GM21360 (cell line): ENCODE measurements around the gene CTNNBIP1.

Experiments used
- ATAC-seq: cut with Tn5 transposase; IDR thresholded peaks from one replicate; pipeline ENCODE4 v1.9.1; 2021; ENCODE audit warnings: mild to moderate bottlenecking, moderate library complexity; ENCODE audit not compliant: unreplicated experiment

CTNNBIP1 gene

DNA sequence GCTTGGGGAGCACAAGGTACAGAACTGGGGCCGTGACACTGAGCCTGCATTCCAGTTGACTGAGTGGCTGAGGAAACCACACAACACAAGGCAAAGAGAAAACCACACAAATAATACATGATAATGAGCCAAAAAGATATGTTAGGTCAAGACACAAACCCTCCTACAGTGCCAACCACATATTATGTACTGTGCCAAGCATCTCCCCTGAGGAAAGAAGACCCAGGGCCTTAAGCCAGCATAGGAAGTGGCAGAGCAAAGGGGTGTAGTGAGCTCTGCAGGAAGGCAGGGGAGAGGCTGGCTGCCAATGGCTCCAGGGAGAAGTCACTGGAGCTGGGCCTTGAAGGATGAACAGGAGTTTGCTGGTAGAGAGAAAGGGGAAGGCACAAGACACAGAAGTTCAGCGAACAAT is 28.2 kb downstream of the CTNNBIP1 start:
- no peak for ATAC-seq

DNA sequence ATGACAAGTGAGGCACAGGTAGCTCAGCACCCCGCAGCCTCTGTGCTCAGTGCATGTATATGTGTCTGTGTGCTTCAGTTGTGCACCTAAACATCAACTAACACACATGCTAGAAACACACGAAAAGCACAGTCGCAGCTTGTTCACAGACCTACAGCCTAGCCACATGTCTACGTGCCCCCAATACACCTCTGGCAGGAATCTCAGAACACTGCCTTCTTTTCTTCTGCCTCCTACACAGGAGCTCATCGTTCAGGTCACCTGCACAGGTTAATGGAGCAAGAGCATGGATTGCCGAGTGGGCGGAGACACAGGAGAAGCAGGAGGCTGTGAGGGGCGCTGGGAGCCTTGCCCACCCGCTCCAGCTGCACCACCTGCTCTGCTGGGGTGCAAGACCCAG is 31.7 kb downstream of the CTNNBIP1 start:
- no peak for ATAC-seq

DNA sequence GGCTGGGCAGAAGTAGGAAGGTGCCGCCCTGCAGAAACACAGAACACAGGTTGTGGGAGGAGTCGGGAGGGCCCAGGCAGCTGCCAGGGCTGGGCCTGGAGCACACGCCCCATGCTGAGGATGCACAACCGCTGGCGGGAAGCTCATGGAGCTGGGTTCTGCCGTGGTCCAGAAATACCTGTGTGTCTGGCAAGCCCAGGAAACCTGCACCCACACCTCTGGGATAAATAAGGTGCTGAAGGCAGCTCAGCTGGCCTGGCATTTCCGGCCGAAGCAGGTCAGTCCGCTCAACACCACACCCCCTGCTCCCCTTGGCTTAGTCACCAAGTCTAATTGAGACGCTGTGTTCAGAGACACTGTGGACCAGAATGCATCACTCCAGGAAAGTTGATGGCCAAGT is 32.1 kb downstream of the CTNNBIP1 start:
- ATAC-seq, result no peak

DNA sequence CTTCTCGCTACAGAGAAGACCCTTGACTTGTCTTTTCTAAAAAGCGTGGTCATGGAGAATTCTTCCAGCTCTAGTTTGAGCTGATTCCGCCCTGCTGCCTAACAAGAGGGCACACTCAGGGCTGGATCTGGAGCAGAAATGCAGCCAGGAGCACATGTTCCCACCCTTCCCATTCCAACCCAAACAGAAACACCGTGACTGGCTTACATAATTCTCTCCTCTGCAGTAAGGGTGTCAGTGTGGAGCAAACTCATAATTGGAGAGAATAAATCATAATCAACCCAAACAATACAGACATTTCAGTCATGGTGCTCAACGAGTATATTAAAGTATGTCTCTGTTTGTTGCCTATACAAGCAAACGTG is 34.5 kb downstream of the CTNNBIP1 start:
- no peak for ATAC-seq

DNA sequence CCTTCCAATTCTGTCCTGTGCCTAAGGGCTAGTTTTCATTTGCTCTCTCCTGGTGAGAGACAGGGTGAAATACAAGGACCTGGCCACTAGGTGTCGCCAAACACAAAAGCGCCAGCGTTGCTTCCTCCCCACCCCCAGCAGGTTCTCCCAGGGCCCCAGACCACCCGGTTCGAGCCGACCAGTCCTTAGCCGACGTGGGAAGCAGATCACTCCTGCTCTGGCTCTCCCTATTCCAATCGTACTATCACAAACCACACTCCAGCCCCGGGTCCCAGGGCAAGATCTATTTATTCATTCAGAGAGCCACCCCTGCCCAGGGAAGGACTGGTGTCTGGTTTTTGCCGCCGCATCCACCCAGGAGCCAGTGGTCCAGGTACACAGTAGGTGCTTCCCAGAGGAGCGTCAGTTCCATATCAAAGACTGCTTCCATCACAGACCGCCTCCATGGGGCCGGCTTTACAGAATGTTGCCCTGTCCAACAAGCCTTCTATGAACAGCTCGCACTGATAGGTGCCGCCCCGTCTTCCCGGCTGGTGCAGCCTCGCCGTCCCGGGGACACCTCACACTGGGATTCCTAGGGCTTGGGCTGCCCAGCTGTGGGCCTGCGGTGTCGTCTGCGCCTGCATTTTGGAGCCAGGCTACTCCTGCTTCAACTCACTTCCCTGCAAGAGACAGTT is 35.0 kb downstream of the CTNNBIP1 start:
- ATAC-seq, result no peak

DNA sequence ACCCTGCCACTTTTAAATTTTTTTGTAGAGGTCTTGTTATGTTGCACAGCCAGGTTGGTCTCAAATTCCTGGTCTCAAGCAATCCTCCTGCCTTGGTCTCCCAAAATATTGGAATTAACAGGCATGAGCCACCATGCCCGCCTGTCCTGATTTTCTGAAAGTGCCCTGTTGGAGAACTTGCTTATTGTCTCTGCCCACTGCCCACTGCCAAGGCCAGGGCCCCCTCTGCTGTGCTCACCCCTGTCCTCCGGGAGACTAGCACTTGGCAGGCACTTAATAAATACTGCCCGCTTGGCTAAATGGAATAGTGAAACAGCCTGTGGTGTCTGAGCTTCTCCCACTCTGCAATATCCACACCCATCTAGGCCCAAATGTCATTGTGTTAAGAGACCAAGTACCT is 35.7 kb downstream of the CTNNBIP1 start:
- no peak for ATAC-seq

DNA sequence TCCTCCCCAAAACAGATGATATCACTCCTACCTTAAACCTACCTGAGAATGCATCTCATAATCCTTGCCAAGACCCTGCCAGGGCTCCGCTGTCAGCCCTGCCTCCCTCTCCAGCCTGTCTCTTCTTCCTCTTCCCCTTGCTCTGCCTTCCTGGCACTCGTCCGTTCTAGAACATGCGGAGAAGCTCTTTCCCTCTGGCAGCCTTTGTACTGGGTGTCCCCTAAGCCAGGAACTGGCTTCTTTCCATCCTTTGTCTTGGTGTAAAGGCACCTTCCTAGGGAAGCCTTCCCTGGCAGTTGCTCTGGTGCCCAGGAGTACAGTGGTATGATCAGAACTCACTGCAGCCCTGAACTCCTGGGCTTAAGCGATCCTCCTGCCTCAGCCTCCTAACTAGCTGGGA is 36.1 kb downstream of the CTNNBIP1 start:
- ATAC-seq, result no peak

DNA sequence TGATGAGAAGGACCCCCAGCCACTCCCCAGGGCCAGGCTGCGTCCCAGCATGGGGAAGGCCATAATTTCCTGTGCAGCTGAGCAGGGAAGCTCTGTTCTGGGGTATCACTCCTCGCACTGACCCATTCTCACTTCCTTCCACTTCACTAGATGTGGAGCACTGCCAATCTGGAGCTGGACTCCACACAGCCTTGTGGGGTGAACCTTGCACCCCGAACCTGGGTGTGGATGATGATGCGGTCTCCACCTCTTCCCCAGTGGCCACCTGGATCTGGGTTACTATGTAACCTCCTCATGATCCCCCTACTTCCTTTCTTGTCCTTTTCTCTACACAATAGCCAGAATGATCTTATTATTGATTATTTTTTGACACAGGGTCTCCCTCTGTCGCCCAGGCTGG is 36.7 kb downstream of the CTNNBIP1 start:
- no peak for ATAC-seq

DNA sequence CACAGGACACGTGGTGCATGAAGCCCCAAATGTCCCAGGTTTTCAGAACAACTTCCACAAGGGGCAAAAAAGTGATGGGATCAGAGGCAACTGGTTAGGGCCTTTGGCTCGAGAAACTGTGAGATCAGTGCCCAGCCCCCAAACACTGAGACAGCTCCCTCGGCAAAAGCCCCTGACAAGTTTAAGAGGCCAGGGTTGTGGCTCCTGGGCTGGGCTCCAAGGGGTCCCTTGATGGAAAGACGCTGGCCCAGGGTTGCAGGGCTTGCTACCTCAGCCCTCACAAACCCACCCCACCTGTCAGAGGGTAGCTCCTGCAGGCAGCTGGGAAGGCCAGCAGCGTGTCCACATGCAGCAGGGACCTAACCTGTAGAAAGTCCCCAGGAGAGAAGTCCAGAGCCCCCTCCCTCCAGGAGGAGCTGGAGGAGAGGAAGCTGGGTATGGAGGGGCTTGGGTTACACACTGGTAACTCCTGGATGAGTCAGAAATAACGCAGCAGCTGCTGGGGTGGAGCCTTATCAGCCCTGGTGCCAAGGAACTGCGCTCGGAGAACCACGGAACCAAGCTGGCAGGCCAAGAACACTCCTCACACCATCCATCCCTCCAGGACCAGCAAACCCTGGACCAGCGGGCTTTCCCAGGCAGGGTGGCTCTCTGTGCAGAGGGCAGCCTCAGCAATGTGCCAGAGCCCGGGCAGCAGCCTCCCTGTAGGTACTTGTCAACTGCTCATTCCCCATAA is 37.5 kb downstream of the CTNNBIP1 start:
- no peak for ATAC-seq

DNA sequence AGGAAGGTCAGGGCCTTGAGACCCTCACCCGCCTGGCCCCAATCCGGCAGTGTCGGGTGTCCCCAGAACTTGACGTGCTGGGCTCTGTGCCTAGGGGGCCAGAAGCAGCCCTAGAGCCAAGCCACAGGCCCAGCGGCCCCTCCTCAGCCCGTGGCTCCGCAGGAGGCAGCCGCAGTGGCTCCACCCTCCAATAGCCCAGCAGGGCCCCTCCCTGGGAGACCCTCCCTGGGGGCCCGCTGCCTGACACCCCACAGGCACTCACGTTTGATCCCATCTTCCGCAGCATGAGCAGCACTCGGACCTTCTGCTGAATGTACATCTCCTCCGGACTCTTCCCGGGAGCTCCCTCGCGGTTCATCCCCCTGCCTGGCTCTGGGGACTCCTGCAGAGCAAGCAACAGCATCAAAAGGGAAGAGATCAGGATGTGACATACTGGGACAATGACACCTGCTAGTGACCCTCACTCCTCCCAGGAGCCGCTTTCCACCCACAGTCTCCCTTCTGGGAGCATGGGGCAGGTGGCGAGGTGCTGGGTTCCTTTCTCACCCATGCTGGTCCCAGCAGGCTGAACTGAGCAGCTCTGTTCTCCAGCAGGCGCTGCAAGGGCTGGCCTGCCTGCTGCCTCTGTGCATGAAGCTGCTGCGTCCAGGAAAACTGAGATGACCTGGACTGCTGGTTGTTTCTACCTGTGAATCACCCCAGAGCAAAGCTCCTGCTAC is 38.2 kb downstream of the CTNNBIP1 start:
- ATAC-seq, result no peak

DNA sequence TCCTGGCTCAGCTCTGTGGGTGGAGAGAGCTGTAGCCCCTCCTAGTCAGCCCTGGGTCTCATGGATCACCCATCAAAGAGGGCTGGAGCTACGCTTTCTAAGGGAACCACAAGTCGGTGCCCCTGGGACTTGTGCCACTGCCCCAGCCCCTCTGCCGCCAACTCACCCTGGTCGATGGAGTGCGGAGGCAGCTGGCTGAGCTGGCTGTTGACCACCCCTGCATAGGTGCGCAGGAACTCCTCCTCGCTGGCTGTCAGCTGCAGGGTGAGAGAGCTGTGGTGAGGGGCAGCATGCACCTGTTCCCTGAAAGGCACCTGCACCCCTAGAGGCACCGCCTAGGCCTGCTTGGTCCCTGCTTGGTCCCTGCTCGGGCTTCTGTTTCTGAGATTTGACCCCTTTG is 39.0 kb downstream of the CTNNBIP1 start:
- no peak for ATAC-seq

DNA sequence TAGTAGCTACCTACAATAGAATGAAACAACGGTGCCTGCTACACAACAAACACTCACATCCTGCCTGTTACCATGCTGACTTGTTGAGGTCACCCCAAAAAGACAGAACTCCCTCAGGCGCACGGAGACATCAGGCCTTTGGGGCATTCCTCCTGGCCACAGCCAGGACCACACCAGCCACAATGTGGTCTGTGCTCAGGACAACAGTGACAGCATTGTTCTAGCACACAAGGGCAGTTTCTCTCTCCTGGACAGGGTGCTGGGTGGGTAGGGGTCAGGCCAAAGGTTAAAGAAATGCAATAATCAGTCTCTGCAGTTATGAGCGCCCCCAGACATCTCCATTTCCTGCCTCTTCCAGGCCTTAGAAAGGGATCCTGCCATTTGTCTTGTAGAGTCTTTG is 39.5 kb downstream of the CTNNBIP1 start:
- no peak for ATAC-seq

DNA sequence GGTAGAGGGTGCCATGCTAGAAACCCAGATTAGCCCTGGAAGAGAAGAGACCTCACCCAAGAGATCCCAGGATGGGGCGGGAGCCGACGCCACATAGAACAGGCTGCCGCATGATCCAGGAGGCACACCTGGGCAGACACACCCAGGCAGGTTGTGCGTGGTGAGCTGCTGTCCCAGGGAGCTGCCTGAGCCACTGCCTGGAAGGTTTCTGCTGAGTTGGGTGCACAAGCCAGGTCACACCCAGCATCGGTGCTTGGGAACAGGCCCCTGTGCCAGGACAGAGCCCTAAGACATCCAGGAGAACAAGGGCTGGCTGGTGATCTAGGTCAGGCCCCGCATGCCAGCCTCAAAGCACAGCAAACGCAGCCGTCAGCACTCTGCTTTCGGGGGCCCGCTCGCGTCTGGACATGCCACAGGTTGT is 40.2 kb downstream of the CTNNBIP1 start:
- no peak for ATAC-seq

DNA sequence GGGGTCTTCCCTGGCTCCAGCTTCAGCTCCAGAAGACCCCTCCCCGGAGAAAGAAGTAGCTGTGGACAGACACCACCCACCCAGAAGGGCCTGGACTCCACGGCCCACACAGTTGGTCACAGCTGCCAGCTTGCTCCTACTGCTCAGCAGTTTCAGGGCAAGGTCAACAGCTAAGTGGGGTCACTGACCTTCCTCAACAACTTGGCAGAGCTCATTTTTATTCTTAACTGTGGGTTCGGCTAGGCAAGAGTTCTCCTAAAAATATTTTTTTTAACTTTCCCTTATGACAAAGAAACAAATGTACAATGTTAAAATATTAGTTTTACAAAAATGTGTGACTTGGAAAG is 41.9 kb downstream of the CTNNBIP1 start:
- no peak for ATAC-seq

DNA sequence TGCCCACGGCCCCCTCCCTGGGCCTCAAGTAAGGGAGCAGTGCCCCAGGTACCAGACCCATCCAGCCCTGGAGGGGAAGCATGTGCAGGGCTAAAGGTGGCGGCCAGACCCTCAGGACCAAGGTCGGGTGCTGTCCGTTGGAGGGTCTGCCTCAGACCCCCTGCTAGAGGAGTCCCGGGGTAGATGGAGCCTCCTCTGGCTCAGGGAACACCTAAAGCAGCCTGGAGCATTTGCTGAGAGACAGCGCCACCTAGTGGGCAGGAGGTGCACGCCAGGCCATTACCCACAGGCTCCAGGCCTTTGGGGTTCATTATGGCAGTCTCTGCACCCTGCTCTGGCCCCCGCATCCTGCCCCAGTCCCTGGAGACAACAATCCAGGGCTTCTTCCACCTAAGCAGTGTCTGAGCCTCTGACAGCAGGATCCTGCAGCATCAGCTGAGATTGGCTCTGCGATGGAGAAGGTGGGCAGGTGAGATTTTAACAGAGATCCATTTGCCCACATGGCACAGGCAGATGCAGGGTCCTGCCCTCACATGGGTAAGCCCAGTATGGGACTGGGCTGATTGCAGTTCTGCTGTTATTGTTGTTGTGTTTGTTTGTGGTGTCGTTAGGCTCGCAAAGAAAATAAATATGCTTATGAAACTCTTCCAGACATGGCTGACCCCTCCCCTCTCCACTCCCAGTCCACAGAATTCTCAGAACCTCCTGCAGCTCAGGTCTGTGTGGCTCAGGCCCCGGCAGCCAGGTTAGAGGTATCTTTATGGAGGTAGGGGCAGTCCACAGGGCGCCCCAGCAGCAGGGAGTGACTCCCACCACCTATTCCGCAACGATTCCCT is 42.4 kb downstream of the CTNNBIP1 start:
- no peak for ATAC-seq

DNA sequence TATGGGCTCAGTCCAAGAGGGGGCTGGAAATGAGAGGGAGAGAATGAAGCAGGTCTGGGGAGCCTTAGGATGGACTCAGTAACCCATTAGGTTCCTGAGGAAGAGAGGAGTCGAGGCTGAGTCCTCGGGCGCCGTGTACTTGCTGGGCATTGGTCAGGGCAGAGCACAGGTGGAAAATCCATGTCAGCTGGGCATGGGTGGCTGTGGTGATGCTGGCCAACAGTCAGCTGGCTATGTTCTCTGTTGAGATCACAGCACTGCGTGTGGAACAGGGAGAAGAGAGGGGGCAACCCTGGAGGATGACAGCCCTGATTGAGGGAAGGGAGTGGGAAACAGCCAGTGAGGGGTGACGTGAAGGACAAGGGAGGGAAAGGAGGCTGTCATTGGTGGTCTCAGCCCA is 43.2 kb downstream of the CTNNBIP1 start:
- no peak for ATAC-seq

DNA sequence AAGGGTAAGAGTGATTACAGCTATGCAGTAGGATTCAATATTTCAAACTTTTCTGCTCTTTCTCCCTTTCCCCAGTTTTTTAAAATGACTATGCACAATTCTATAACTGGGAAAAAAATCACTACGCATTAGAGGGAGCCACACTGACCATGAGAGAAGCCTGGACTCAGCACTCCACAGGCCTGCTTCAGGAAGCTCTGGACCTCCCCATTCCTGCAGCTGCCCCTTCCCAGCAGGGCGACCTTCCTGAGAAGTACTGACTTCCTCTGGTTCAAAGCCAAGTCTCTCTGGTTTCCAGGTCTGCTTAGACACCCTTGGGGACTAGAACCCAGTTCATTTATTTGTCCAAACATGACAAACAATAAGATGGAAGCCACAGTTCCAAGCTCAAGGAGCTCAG is 44.3 kb downstream of the CTNNBIP1 start:
- no peak for ATAC-seq

DNA sequence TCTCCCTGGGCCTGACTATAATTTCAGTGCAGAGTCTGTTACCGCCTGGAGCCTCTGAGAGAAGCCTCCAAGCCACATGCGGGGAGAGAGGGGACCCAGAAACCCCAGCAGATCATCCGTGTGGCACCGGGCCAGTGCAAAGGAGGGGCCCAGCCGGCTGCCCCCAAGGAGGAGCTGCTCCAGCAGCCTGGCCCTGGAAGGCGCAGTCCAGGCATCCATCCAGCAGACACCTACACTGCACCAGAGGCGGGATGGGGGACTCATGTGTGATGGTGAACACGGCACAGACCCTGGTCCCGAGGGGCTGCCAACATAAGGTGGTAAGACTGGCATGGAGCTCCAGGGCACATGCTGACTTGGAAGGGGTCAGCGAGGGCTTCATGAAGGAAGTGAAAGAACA is 46.7 kb downstream of the CTNNBIP1 start:
- no peak for ATAC-seq

DNA sequence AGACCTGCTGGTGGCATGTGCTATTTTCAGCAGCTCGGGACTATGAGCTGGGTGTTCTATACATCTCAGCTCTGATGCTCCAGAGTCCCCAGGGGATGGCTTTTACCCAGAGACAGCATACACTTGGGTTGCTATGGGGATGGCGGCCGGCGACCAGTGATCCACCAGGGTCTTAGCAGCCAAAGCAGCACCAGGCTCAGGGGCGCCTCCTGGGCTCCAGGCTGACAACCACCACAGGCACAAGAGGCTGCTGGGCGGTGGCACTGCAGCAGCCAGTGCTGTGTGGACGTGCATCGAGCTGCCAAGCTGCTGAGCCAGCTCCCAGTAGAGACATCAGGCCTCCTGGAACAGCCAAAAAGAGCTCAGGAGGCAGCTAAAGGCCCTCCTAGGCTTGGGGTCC is 48.7 kb downstream of the CTNNBIP1 start:
- no peak for ATAC-seq

DNA sequence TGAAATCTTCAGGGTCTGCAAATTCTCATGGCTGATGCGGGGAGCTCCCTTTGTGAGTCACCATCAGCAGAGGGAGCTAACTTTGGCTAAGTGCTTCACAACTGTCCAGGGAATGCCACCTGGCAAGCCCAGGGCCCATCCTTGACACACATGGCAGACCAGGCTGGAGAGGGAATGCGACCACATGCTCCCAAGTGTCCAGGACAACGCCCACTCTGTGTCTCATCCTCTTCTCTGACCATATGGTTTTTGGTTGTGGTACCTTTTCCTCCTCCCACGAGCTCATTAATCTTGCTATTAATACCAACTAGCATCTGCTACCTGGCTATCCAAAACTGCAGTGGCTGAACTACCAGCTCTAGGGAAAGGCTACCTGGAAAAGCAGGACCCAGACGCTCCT is 49.2 kb downstream of the CTNNBIP1 start:
- no peak for ATAC-seq

DNA sequence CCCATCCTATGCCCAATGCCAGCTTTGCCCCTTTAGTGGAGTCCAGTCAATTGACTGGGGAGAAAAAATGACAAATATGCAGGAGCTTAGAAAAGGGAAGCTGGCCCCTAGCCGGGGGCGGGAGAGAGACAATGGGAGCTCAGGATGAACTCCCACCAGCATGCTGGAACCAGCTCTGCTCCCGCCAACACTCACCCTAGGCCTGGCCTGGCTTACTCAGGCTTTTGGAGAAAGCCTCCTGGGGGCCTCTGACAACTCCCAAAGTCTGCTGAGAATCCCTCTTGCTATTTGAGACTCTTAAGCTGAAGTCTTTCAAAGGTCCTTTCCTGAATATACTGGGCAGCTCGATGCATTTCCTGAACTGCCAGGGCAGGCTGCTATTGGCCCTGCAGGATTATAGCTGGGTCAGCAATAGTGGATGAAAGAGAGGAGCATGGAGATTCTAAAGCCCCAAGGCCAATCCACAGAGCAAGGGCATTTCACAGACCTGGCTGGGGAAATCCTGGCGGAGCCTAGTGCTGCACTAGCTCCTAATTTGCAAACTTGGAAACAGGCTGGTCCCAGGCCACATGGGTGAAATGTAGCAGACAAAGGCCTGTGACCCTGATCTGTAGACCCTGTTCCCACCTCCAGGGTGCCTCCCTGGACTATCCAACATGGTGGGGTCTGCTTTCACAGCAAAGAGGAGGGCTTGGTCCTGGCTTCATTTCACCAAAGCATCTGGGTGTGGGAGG is 50.6 kb downstream of the CTNNBIP1 start:
- no peak for ATAC-seq
